OCI-LY3 (cell line): ENCODE measurements around the gene AAMP.

Source experiments
- H2AFZ ChIP-seq: fragments of 200-600, 300-600 bp; shearing (Covaris generic); 2 replicates; pipeline ENCODE4 v1.6.0; 2014; ENCODE audit warnings: antibody characterized with exemption, low read depth, low read length
- H3K27ac ChIP-seq: fragments of 200-600, 300-600 bp; sonication (generic); 2 replicates; pipeline ENCODE4 v1.5.1; 2014; ENCODE audit warnings: mild to moderate bottlenecking, low read length, moderate library complexity, mixed read lengths
- H3K27me3 ChIP-seq: fragments of 200-600, 300-600 bp; sonication (generic); 2 replicates; pipeline ENCODE4 v1.6.1; 2014; ENCODE audit warnings: low read depth, low read length, mixed read lengths
- H3K36me3 ChIP-seq: fragments of 200-600, 300-600 bp; sonication (generic); replicated peaks from 2 replicates; pipeline ENCODE3; 2014; ENCODE audit warnings: low read depth, low read length, mixed read lengths
- H3K4me1 ChIP-seq: fragments of 300-600, 200-600 bp; sonication (generic); 2 replicates; pipeline ENCODE4 v1.6.1; 2014; ENCODE audit warnings: low read length, mixed read lengths
- H3K4me2 ChIP-seq: fragments of 200-600, 300-600 bp; sonication (generic); 2 replicates; pipeline ENCODE4 v1.6.1; 2014; ENCODE audit warnings: low read length, mixed read lengths
- H3K4me3 ChIP-seq: fragments of 300-600, 200-600 bp; sonication (generic); 2 replicates; pipeline ENCODE4 v1.5.1; 2014; ENCODE audit warnings: antibody characterized with exemption, mild to moderate bottlenecking, low read length, moderate library complexity
- H3K79me2 ChIP-seq: fragments of 300-600, 200-600 bp; shearing (Covaris generic); 2 replicates; pipeline ENCODE4 v1.6.1; 2014; ENCODE audit warnings: mild to moderate bottlenecking, low read length, mixed read lengths
- H3K9ac ChIP-seq: fragments of 300-600, 200-600 bp; shearing (Covaris generic); 2 replicates; pipeline ENCODE4 v1.6.0; 2014; ENCODE audit warnings: mild to moderate bottlenecking, low read length, moderate library complexity
- H3K9me3 ChIP-seq: fragments of 200-600, 300-600 bp; shearing (Covaris generic); 2 replicates; pipeline ENCODE4 v1.6.1; 2014; ENCODE audit warnings: low read length, mixed read lengths; ENCODE audit not compliant: insufficient read depth
- H4K20me1 ChIP-seq: fragments of 200-600, 300-600 bp; sonication (generic); 2 replicates; pipeline ENCODE4 v1.6.1; 2016; ENCODE audit warnings: low read length, mixed read lengths; ENCODE audit not compliant: insufficient read depth
- CTCF ChIP-seq: fragments of 200-600, 300-600 bp; sonication (generic); IDR thresholded peaks from 2 replicates; pipeline ENCODE4 v1.5.1; 2014; ENCODE audit warnings: antibody characterized with exemption, low read length, low read depth
- EZH2phosphoT487 ChIP-seq: fragments of 200-600 bp; shearing (Covaris generic); IDR thresholded peaks from 2 replicates; pipeline ENCODE4 v1.6.1; 2018; ENCODE audit warnings: antibody characterized with exemption, mixed run types, low read depth

AAMP gene

GRCh38 chr2:218229239-218229638, 40.7 kb downstream of the AAMP start:
- Histone ChIP-seq H4K20me1 (peaks cover 43% of the 10 kb centered on the region), H2AFZ (no peak overlapping the region), H3K27ac (peak overlapping the region; percentile 100), H3K79me2 (peaks cover 86% of the 10 kb centered on the region), H3K36me3 (peaks cover 65% of the 10 kb centered on the region), H3K27me3 (no peaks in the 10 kb centered on the region), H3K4me2 (peak overlapping the region; percentile 80), H3K9me3 (no peaks in the 10 kb centered on the region), H3K9ac (peak overlapping the region; percentile 76), H3K4me1 (peaks cover 69% of the 10 kb centered on the region), H3K4me3 (peak overlapping the region; percentile 43; the same call in 1 of the 2 replicates)
- no peak for TF ChIP-seq CTCF

GRCh38 chr2:218228366-218229090, 41.4 kb downstream of the AAMP start:
- Histone ChIP-seq H3K27me3 (no peaks in the 10 kb centered on the region), H3K36me3 (peaks cover 67% of the 10 kb centered on the region), H4K20me1 (peaks cover 45% of the 10 kb centered on the region), H3K79me2 (peaks cover 87% of the 10 kb centered on the region), H3K9ac (peak overlapping the region; percentile 70), H3K4me2 (peak overlapping the region; percentile 68), H3K4me3 (peak overlapping the region; percentile 39), H3K9me3 (no peaks in the 10 kb centered on the region), H3K27ac (peak overlapping the region; percentile 100), H3K4me1 (peaks cover 76% of the 10 kb centered on the region), H2AFZ (no peak overlapping the region)
- TF ChIP-seq EZH2phosphoT487 (no peak), CTCF (no peak)

GRCh38 chr2:218226903-218227302, 43.0 kb downstream of the AAMP start:
- TF ChIP-seq CTCF, result no peak
- TF ChIP-seq EZH2phosphoT487, result no peak
- H3K9ac ChIP-seq, result no peak overlapping the region
- H3K9me3 ChIP-seq, result no peaks in the 10 kb centered on the region
- H3K27ac ChIP-seq, result peak overlapping the region; percentile 100
- peaks cover 88% of the 10 kb centered on the region for H3K79me2 ChIP-seq
- H3K27me3 ChIP-seq, result no peaks in the 10 kb centered on the region
- H4K20me1 ChIP-seq, result peaks cover 52% of the 10 kb centered on the region
- H3K4me3 ChIP-seq, result 0 out of 2 replicates have a peak overlapping the region, but pooled peaks have one; percentile 17
- H2AFZ ChIP-seq, result no peak overlapping the region
- peak overlapping the region; percentile 33 for H3K4me2 ChIP-seq
- peaks cover 59% of the 10 kb centered on the region for H3K36me3 ChIP-seq
- H3K4me1 ChIP-seq, result peaks cover 92% of the 10 kb centered on the region

GRCh38 chr2:218224186-218224585, 45.8 kb downstream of the AAMP start:
- no peak for TF ChIP-seq CTCF
- no peak for TF ChIP-seq EZH2phosphoT487
- Histone ChIP-seq H3K79me2 (peaks cover 93% of the 10 kb centered on the region), H3K4me2 (peak overlapping the region; percentile 97), H3K27me3 (no peaks in the 10 kb centered on the region), H3K27ac (peak overlapping the region; percentile 100), H3K9me3 (no peaks in the 10 kb centered on the region), H3K4me3 (peak overlapping the region; percentile 97), H3K9ac (peak overlapping the region; percentile 76), H3K4me1 (peaks cover 95% of the 10 kb centered on the region), H3K36me3 (peaks cover 69% of the 10 kb centered on the region), H4K20me1 (peaks cover 68% of the 10 kb centered on the region), H2AFZ (no peak overlapping the region)
